ENCODE measurements around the gene ELAC1. TPM values are rescaled to one million over a fixed set of nuclear protein-coding genes. Genes with fewer than 3 reads are reported as not detected.
A peak's percentile ranks its signal among the peaks of the same experiment; 100 is the strongest.
"Not testable (repeated sequence)": the region's sequence is repeated elsewhere in the genome, so short reads cannot be mapped to it uniquely, and the experiment has no call there.

Gene ELAC1
- total RNA-seq, 2 experiments from 2014 or later: 1.5 to 4.2 TPM

- no peaks in the 10 kb centered on the region for H3K9me2 ChIP-seq (ENCODE audit: insufficient read depth, low read length)
- ChIA-PET CTCF (ENCODE audit: unreplicated experiment) (no interaction called here), POLR2A (interaction anchor here (0.6 kb wide), 1 partner anchor 103 kb away, joined by 4 read pairs; no protein-coding TSS in a partner anchor)
- no peak overlapping the region for H3K4me2 ChIP-seq (ENCODE audit: low read length)
- DNase-seq (ENCODE audit: low spot score): no peak
- intact Hi-C loops (cut with micrococcal nuclease; ENCODE audit: unreplicated experiment): loop anchor here (10.0 kb wide), 1 partner anchor 137 kb away; the partner anchor contains the start of gene MRO
- no TSS peak for BruUV-seq (replicated peaks)
- H3K27ac ChIP-seq (ENCODE audit: low read depth, low read length, poor library complexity, severe bottlenecking): no peak overlapping the region
- H3K36me3 ChIP-seq (ENCODE audit: insufficient read depth, low read length): no peaks in the 10 kb centered on the region
- H3K4me1 ChIP-seq (ENCODE audit: insufficient read depth, low read length, poor library complexity, severe bottlenecking): no peaks in the 10 kb centered on the region
- TF ChIP-seq CTCF (conservative IDR thresholded peaks at IDR 0.05; ENCODE audit: low read length): no peak
- no peak for TF ChIP-seq EZH2phosphoT487 (IDR thresholded peaks at IDR 0.05; ENCODE audit: borderline replicate concordance, low read depth, low read length)
- H4K20me1 ChIP-seq (ENCODE audit: insufficient read depth, low read length): no peaks in the 10 kb centered on the region
- no peaks in the 10 kb centered on the region for H3K79me2 ChIP-seq (ENCODE audit: insufficient read depth, low read depth, low read length)
- H2AFZ ChIP-seq (ENCODE audit: low read length): no peak overlapping the region
- H3K4me3 ChIP-seq (ENCODE audit: low read depth, low read length, poor library complexity, severe bottlenecking): no peak overlapping the region
- H3K9me3 ChIP-seq (ENCODE audit: low read length): peaks cover 6% of the 10 kb centered on the region; the same call in 1 of the 2 replicates
Measured at GRCh38 chr18:50961974-50962373, 5.9 kb upstream of the ELAC1 start.

- DNase-seq (ENCODE audit: low spot score): no peak
- intact Hi-C loops (cut with micrococcal nuclease; ENCODE audit: unreplicated experiment): loop anchor here (5.0 to 10.0 kb wide), 3 partner anchors 63 to 145 kb away; partner anchors contain the start of genes ME2, MRO and SMAD4
- TF ChIP-seq EZH2phosphoT487 (IDR thresholded peaks at IDR 0.05; ENCODE audit: borderline replicate concordance, low read depth, low read length) (no peak), CTCF (conservative IDR thresholded peaks at IDR 0.05; ENCODE audit: low read length) (no peak)
- CTCF ChIA-PET (ENCODE audit: unreplicated experiment): no interaction called here
- no peaks in the 10 kb centered on the region for H3K9me3 ChIP-seq (ENCODE audit: low read length)
- POLR2A ChIA-PET: no interaction called here
- peak overlapping the region; percentile 85 for H3K4me3 ChIP-seq (ENCODE audit: low read depth, low read length, poor library complexity, severe bottlenecking)
- no peak overlapping the region for H3K27ac ChIP-seq (ENCODE audit: low read depth, low read length, poor library complexity, severe bottlenecking)
- H3K79me2 ChIP-seq (ENCODE audit: insufficient read depth, low read depth, low read length): peaks cover 6% of the 10 kb centered on the region; the same call in 1 of the 2 replicates
- H3K4me2 ChIP-seq (ENCODE audit: low read length): peak overlapping the region; percentile 64
- no peaks in the 10 kb centered on the region; the same call in 1 of the 2 replicates for H3K36me3 ChIP-seq (ENCODE audit: insufficient read depth, low read length)
- no peak overlapping the region for H2AFZ ChIP-seq (ENCODE audit: low read length)
- H3K4me1 ChIP-seq (ENCODE audit: insufficient read depth, low read length, poor library complexity, severe bottlenecking): peaks cover 6% of the 10 kb centered on the region
- BruUV-seq (replicated peaks): no TSS peak
- H4K20me1 ChIP-seq (ENCODE audit: insufficient read depth, low read length): no peaks in the 10 kb centered on the region
- no peaks in the 10 kb centered on the region for H3K9me2 ChIP-seq (ENCODE audit: insufficient read depth, low read length)
Measured at GRCh38 chr18:50969448-50969847, 1.6 kb downstream of the ELAC1 start.

GRCh38 chr18:50970006-50970405 is 2.2 kb downstream of the ELAC1 start:
- intact Hi-C loops (cut with micrococcal nuclease; ENCODE audit: unreplicated experiment): no loop called here
- H3K4me3 ChIP-seq (ENCODE audit: low read depth, low read length, poor library complexity, severe bottlenecking): no peak overlapping the region
- DNase-seq (ENCODE audit: low spot score): no peak
- H3K36me3 ChIP-seq (ENCODE audit: insufficient read depth, low read length): peaks cover 3% of the 10 kb centered on the region
- peaks cover 6% of the 10 kb centered on the region; the same call in 1 of the 2 replicates for H3K79me2 ChIP-seq (ENCODE audit: insufficient read depth, low read depth, low read length)
- peaks cover 6% of the 10 kb centered on the region for H3K4me1 ChIP-seq (ENCODE audit: insufficient read depth, low read length, poor library complexity, severe bottlenecking)
- no peaks in the 10 kb centered on the region for H3K9me2 ChIP-seq (ENCODE audit: insufficient read depth, low read length)
- POLR2A ChIA-PET: interaction anchor here (0.8 kb wide), 1 partner anchor 60 kb away, joined by 3 read pairs; the partner anchor contains the start of gene SMAD4
- H4K20me1 ChIP-seq (ENCODE audit: insufficient read depth, low read length): no peaks in the 10 kb centered on the region
- H3K9me3 ChIP-seq (ENCODE audit: low read length): no peaks in the 10 kb centered on the region
- no peak for TF ChIP-seq EZH2phosphoT487 (IDR thresholded peaks at IDR 0.05; ENCODE audit: borderline replicate concordance, low read depth, low read length)
- TF ChIP-seq CTCF (conservative IDR thresholded peaks at IDR 0.05; ENCODE audit: low read length): no peak
- H2AFZ ChIP-seq (ENCODE audit: low read length): no peak overlapping the region
- no peak overlapping the region for H3K4me2 ChIP-seq (ENCODE audit: low read length)
- BruUV-seq (replicated peaks): no TSS peak
- CTCF ChIA-PET (ENCODE audit: unreplicated experiment): no interaction called here
- no peak overlapping the region for H3K27ac ChIP-seq (ENCODE audit: low read depth, low read length, poor library complexity, severe bottlenecking)

GRCh38 chr18:50972404-50972803 is 4.6 kb downstream of the ELAC1 start:
- H3K27ac ChIP-seq (ENCODE audit: low read depth, low read length, poor library complexity, severe bottlenecking); intact Hi-C loops (cut with micrococcal nuclease; ENCODE audit: unreplicated experiment); CTCF ChIA-PET (ENCODE audit: unreplicated experiment); BruUV-seq (replicated peaks); H3K4me3 ChIP-seq (ENCODE audit: low read depth, low read length, poor library complexity, severe bottlenecking); H3K79me2 ChIP-seq (ENCODE audit: insufficient read depth, low read depth, low read length); H3K9me2 ChIP-seq (ENCODE audit: insufficient read depth, low read length); H4K20me1 ChIP-seq (ENCODE audit: insufficient read depth, low read length); DNase-seq (ENCODE audit: low spot score); H3K4me1 ChIP-seq (ENCODE audit: insufficient read depth, low read length, poor library complexity, severe bottlenecking); H3K9me3 ChIP-seq (ENCODE audit: low read length); H3K4me2 ChIP-seq (ENCODE audit: low read length); H2AFZ ChIP-seq (ENCODE audit: low read length): not testable (repeated sequence)
- peaks cover 26% of the 10 kb centered on the region for H3K36me3 ChIP-seq (ENCODE audit: insufficient read depth, low read length)
- POLR2A ChIA-PET: interaction anchor here (0.6 to 1.0 kb wide), 2 partner anchors 42 to 94 kb away, joined by 3 to 4 read pairs; no protein-coding TSS in a partner anchor
